Keratinocyte (primary cell): ENCODE measurements around the gene PDZD2. TPM values are rescaled to one million over a fixed set of nuclear protein-coding genes. Genes with fewer than 3 reads are reported as not detected.

Source experiments
- DNase-seq: peaks from one replicate; pipeline ENCODE4 v3.0.0-alpha.2; 2011; ENCODE audit warnings: low read depth, missing footprints, low spot score
- FAIRE-seq: peaks from 2 replicates; lab custom pipeline; 2011; peaks lifted over from hg19 to GRCh38; lab: Jason Lieb, UNC
- H2AFZ ChIP-seq: 2 replicates; pipeline ENCODE4 v1.6.0; 2012; ENCODE audit warnings: low read length, control low read depth, inconsistent platforms; ENCODE audit not compliant: control insufficient read depth
- H3K27ac ChIP-seq: 2 replicates; pipeline ENCODE4 v1.5.1; 2011; ENCODE audit warnings: low read length; ENCODE audit not compliant: control insufficient read depth, insufficient read depth
- H3K27me3 ChIP-seq: 3 replicates; pipeline ENCODE4 v1.6.0; 2011; ENCODE audit warnings: low read length; ENCODE audit not compliant: control insufficient read depth, insufficient read depth; ENCODE audit errors: extremely low read depth
- H3K36me3 ChIP-seq, 2 experiments: 2 replicates in 1 of 2; 3 replicates in 1 of 2; pipeline ENCODE4 v1.5.1; 2011; ENCODE audit warnings: low read length in 2 of 2, mild to moderate bottlenecking in 1 of 2; ENCODE audit not compliant: control insufficient read depth in 2 of 2, insufficient read depth in 2 of 2; ENCODE audit errors: extremely low read depth in 1 of 2
- H3K4me1 ChIP-seq: 3 replicates; pipeline ENCODE4 v1.5.1; 2011; ENCODE audit warnings: low read length; ENCODE audit not compliant: control insufficient read depth, insufficient read depth; ENCODE audit errors: extremely low read depth
- H3K4me2 ChIP-seq: 3 replicates; pipeline ENCODE4 v1.6.0; 2011; ENCODE audit warnings: low read depth, low read length; ENCODE audit not compliant: control insufficient read depth, insufficient read depth; ENCODE audit errors: extremely low read depth
- H3K4me3 ChIP-seq, 3 experiments: fragments of 200-600 bp in 1 of 3; sonication (generic) in 1 of 3; 2 replicates in 2 of 3; 3 replicates in 1 of 3; pipeline ENCODE4 v1.5.1; 2011 to 2016; ENCODE audit warnings: low read length in 3 of 3, mild to moderate bottlenecking in 3 of 3, control low read depth in 2 of 3, inconsistent platforms in 1 of 3, low read depth in 1 of 3, mixed read lengths in 1 of 3, mixed run types in 1 of 3, moderate library complexity in 1 of 3; ENCODE audit not compliant: control insufficient read depth in 2 of 3, insufficient read depth in 2 of 3; ENCODE audit errors: extremely low read depth in 1 of 3
- H3K79me2 ChIP-seq: 2 replicates; pipeline ENCODE4 v1.6.0; 2012; ENCODE audit warnings: low read length; ENCODE audit not compliant: control insufficient read depth, insufficient read depth
- H3K9ac ChIP-seq: 3 replicates; pipeline ENCODE4 v1.6.0; 2011; ENCODE audit warnings: low read length; ENCODE audit not compliant: control insufficient read depth, insufficient read depth; ENCODE audit errors: extremely low read depth
- H3K9me1 ChIP-seq: 3 replicates; pipeline ENCODE4 v1.6.0; 2011; ENCODE audit warnings: low read length; ENCODE audit not compliant: control insufficient read depth, insufficient read depth; ENCODE audit errors: extremely low read depth
- H3K9me3 ChIP-seq: 2 replicates; pipeline ENCODE4 v1.5.1; 2012; ENCODE audit warnings: low read depth, low read length; ENCODE audit not compliant: control insufficient read depth
- H4K20me1 ChIP-seq: 3 replicates; pipeline ENCODE4 v1.6.0; 2011; ENCODE audit warnings: low read length; ENCODE audit not compliant: control insufficient read depth, insufficient read depth; ENCODE audit errors: extremely low read depth
- CTCF ChIP-seq, 3 experiments: IDR thresholded peaks in 1 of 3; conservative IDR thresholded peaks in 1 of 3; optimal IDR thresholded peaks in 1 of 3; 2 replicates in 2 of 3; 3 replicates in 1 of 3; pipeline versions ENCODE3 to v1.5.1; 2011; ENCODE audit warnings: low read length in 3 of 3, mild to moderate bottlenecking in 3 of 3, moderate library complexity in 2 of 3, control low read depth in 1 of 3, inconsistent platforms in 1 of 3; ENCODE audit not compliant: insufficient read depth in 2 of 3; ENCODE audit errors: extremely low read depth in 1 of 3
- EZH2 ChIP-seq: IDR thresholded peaks from one replicate; pipeline ENCODE4 v1.6.1; 2012; ENCODE audit warnings: inconsistent platforms, mild to moderate bottlenecking, low read length, moderate library complexity
- dilution Hi-C: fragments of 300-500 bp; cut with MboI; formaldehyde crosslinking; loops from one replicate; pipeline ENCODE4 v1.7.0; 2020; ENCODE audit warnings: low sequenced_read_pairs; ENCODE audit not compliant: extremely low pct_ligation_motif_present
- polyA plus RNA-seq, 5 experiments: library from polyadenylated mRNA; depleted of rRNA in 3 of 5; stranded (reverse) in 3 of 5; stranded (forward) in 1 of 5; unstranded in 1 of 5; fragments of >200 nt; gene quantifications; 1 replicate in 1 of 5; 2 replicates in 3 of 5; 3 replicates in 1 of 5; pipeline versions ENCODE4 v1.2.1 to v1.2.3, GENCODE V29; 2011 to 2012; ENCODE audit warnings: missing spikeins in 2 of 5, low read depth in 1 of 5, low replicate concordance in 1 of 5

PDZD2 gene
- polyA plus RNA-seq, 1 donor (not counting 4 experiments of a cell fraction or from before 2014, with no cell fraction given): 7.3 TPM

GRCh38 chr5:31901807-31902530, 263.0 kb downstream of the PDZD2 start:
- DNase-seq (no peak), FAIRE-seq (no peak)
- TF ChIP-seq EZH2: no peak
- no peak for TF ChIP-seq CTCF (optimal IDR thresholded peaks at IDR 0.05 in 1 of 3, IDR thresholded peaks at IDR 0.05 in 1 of 3, conservative IDR thresholded peaks at IDR 0.05 in 1 of 3; ENCODE audit: extremely low read depth in 1 of 3, insufficient read depth in 2 of 3, low read length in 3 of 3)
- Histone ChIP-seq H3K9me1 (no peaks in the 10 kb centered on the region), H3K27me3 (no peaks in the 10 kb centered on the region), H3K27ac (no peak overlapping the region), H3K79me2 (no peaks in the 10 kb centered on the region), H3K9me3 (no peaks in the 10 kb centered on the region), H3K36me3 (no peaks in the 10 kb centered on the region), H4K20me1 (no peaks in the 10 kb centered on the region), H3K4me2 (no peak overlapping the region), H3K4me1 (no peaks in the 10 kb centered on the region), H3K4me3 (no peak overlapping the region), H3K9ac (no peak overlapping the region), H2AFZ (no peak overlapping the region)
- dilution Hi-C loops: no loop called here

- Histone ChIP-seq H3K9me3 (no peaks in the 10 kb centered on the region), H3K27ac (no peak overlapping the region), H3K36me3 (no peaks in the 10 kb centered on the region), H3K4me2 (no peak overlapping the region), H3K79me2 (no peaks in the 10 kb centered on the region), H4K20me1 (no peaks in the 10 kb centered on the region), H3K9me1 (no peaks in the 10 kb centered on the region), H3K9ac (no peak overlapping the region), H2AFZ (no peak overlapping the region), H3K27me3 (no peaks in the 10 kb centered on the region), H3K4me3 (no peak overlapping the region), H3K4me1 (peaks cover 18% of the 10 kb centered on the region)
- dilution Hi-C loops: no loop called here
- FAIRE-seq (no peak), DNase-seq (no peak)
- TF ChIP-seq CTCF (optimal IDR thresholded peaks at IDR 0.05 in 1 of 3, IDR thresholded peaks at IDR 0.05 in 1 of 3, conservative IDR thresholded peaks at IDR 0.05 in 1 of 3; ENCODE audit: extremely low read depth in 1 of 3, insufficient read depth in 2 of 3, low read length in 3 of 3): no peak
- no peak for TF ChIP-seq EZH2
Observed at GRCh38 chr5:31908396-31908795, 269.5 kb downstream of the PDZD2 start.
